ENCODE data around the gene SWI5. TPM values are rescaled to one million over a fixed set of nuclear protein-coding genes. Genes with fewer than 3 reads are reported as not detected.

Gene SWI5
- total RNA-seq, 1 donor from 2014 or later: 29.2 TPM

GRCh38 chr9:128243215-128244018, 32.7 kb upstream of the SWI5 start:
- no peak overlapping the region for H3K9ac ChIP-seq (ENCODE audit: low read length)
- no peak overlapping the region for H3K4me3 ChIP-seq (ENCODE audit: insufficient read depth, low read depth, low read length)
- no peak overlapping the region for H3K27ac ChIP-seq (ENCODE audit: low read depth, low read length)
- Mint-ChIP-seq H3K9me3 (ENCODE audit: unreplicated experiment) (no peaks in the 10 kb centered on the region), H3K27ac (ENCODE audit: unreplicated experiment) (no peak overlapping the region), H3K27me3 (ENCODE audit: low read depth, unreplicated experiment) (no peaks in the 10 kb centered on the region), H3K4me3 (ENCODE audit: unreplicated experiment) (peak overlapping the region; percentile 4), H3K4me1 (ENCODE audit: low read depth, unreplicated experiment) (peaks cover 14% of the 10 kb centered on the region), H3K36me3 (ENCODE audit: low read depth, unreplicated experiment) (peaks cover 19% of the 10 kb centered on the region)
- no peak overlapping the region for H2AFZ ChIP-seq (ENCODE audit: low read depth, low read length)
- no peaks in the 10 kb centered on the region for H3K9me3 ChIP-seq (ENCODE audit: insufficient read depth, low read depth, low read length)
- no peak for FAIRE-seq
- no peaks in the 10 kb centered on the region for H3K79me2 ChIP-seq (ENCODE audit: insufficient read depth, low read length)
- TF ChIP-seq EZH2 (IDR thresholded peaks at IDR 0.05; ENCODE audit: insufficient read depth, low read length) (no peak), CTCF (IDR thresholded peaks at IDR 0.05; ENCODE audit: insufficient read depth, low read depth, low read length) (no peak)
- H4K20me1 ChIP-seq (ENCODE audit: insufficient read depth, low read length): no peaks in the 10 kb centered on the region
- no peaks in the 10 kb centered on the region for H3K27me3 ChIP-seq (ENCODE audit: insufficient read depth, low read length)
- H3K36me3 ChIP-seq (ENCODE audit: insufficient read depth, low read length): no peaks in the 10 kb centered on the region
- no peak for DNase-seq (ENCODE audit: low read depth)
- peak overlapping the region; percentile 45 for H3K4me2 ChIP-seq (ENCODE audit: low read length)
- peaks cover 31% of the 10 kb centered on the region for H3K4me1 ChIP-seq (ENCODE audit: insufficient read depth, low read length)

GRCh38 chr9:128244091-128244836, 31.8 kb upstream of the SWI5 start:
- TF ChIP-seq EZH2 (IDR thresholded peaks at IDR 0.05; ENCODE audit: insufficient read depth, low read length) (no peak), CTCF (IDR thresholded peaks at IDR 0.05; ENCODE audit: insufficient read depth, low read depth, low read length) (no peak)
- no peak for FAIRE-seq
- peak overlapping the region; percentile 36 for H3K4me3 ChIP-seq (ENCODE audit: insufficient read depth, low read depth, low read length)
- Mint-ChIP-seq H3K27ac (ENCODE audit: unreplicated experiment) (peak overlapping the region; percentile 71), H3K27me3 (ENCODE audit: low read depth, unreplicated experiment) (no peaks in the 10 kb centered on the region), H3K36me3 (ENCODE audit: low read depth, unreplicated experiment) (peaks cover 20% of the 10 kb centered on the region), H3K9me3 (ENCODE audit: unreplicated experiment) (no peaks in the 10 kb centered on the region), H3K4me3 (ENCODE audit: unreplicated experiment) (peak overlapping the region; percentile 4), H3K4me1 (ENCODE audit: low read depth, unreplicated experiment) (peaks cover 14% of the 10 kb centered on the region)
- H3K27me3 ChIP-seq (ENCODE audit: insufficient read depth, low read length): no peaks in the 10 kb centered on the region
- H2AFZ ChIP-seq (ENCODE audit: low read depth, low read length): no peak overlapping the region
- no peaks in the 10 kb centered on the region for H3K36me3 ChIP-seq (ENCODE audit: insufficient read depth, low read length)
- no peaks in the 10 kb centered on the region for H4K20me1 ChIP-seq (ENCODE audit: insufficient read depth, low read length)
- H3K27ac ChIP-seq (ENCODE audit: low read depth, low read length): peak overlapping the region; percentile 45
- H3K4me1 ChIP-seq (ENCODE audit: insufficient read depth, low read length): peaks cover 31% of the 10 kb centered on the region
- no peaks in the 10 kb centered on the region for H3K79me2 ChIP-seq (ENCODE audit: insufficient read depth, low read length)
- H3K9me3 ChIP-seq (ENCODE audit: insufficient read depth, low read depth, low read length): no peaks in the 10 kb centered on the region
- peak overlapping the region; percentile 45 for H3K4me2 ChIP-seq (ENCODE audit: low read length)
- peak overlapping the region; percentile 67 for H3K9ac ChIP-seq (ENCODE audit: low read length)
- no peak for DNase-seq (ENCODE audit: low read depth)

Measured in astrocyte (in vitro differentiated cells and primary cell).